H9 (cell line): ENCODE results near the gene MS4A18. TPM values are rescaled to one million over a fixed set of nuclear protein-coding genes. Genes with fewer than 3 reads are reported as not detected.

Experiments used
- DNase-seq: peaks from one replicate; pipeline ENCODE4 v3.0.0-alpha.2; 2017
- H2AFZ ChIP-seq: one replicate; pipeline ENCODE4 v1.6.1; 2013; ENCODE audit warnings: mild to moderate bottlenecking, low read length, control low read depth, moderate library complexity
- H2AK5ac ChIP-seq: 2 replicates; pipeline ENCODE4 v1.6.1; 2013; ENCODE audit warnings: low read length, control low read depth, mixed read lengths; ENCODE audit not compliant: insufficient read length
- H2BK120ac ChIP-seq: one replicate; pipeline ENCODE4 v1.6.1; 2013; ENCODE audit warnings: low read depth, mild to moderate bottlenecking, low read length, control low read depth, inconsistent platforms; ENCODE audit not compliant: poor library complexity, severe bottlenecking
- H2BK12ac ChIP-seq: 2 replicates; pipeline ENCODE4 v1.6.1; 2013; ENCODE audit warnings: low read length, control low read depth, mixed read lengths, low read depth; ENCODE audit not compliant: insufficient read length
- H2BK15ac ChIP-seq: 2 replicates; pipeline ENCODE4 v1.6.1; 2013; ENCODE audit warnings: low read depth, low read length, control low read depth
- H2BK20ac ChIP-seq: one replicate; pipeline ENCODE4 v1.6.1; 2013; ENCODE audit warnings: low read depth, mild to moderate bottlenecking, low read length, control low read depth, inconsistent platforms; ENCODE audit not compliant: poor library complexity, severe bottlenecking
- H2BK5ac ChIP-seq: 2 replicates; pipeline ENCODE4 v1.6.1; 2013; ENCODE audit warnings: low read length, control low read depth, mixed read lengths; ENCODE audit not compliant: insufficient read length
- H3K14ac ChIP-seq: 2 replicates; pipeline ENCODE4 v1.6.1; 2013; ENCODE audit warnings: low read length, control low read depth; ENCODE audit not compliant: insufficient read depth
- H3K18ac ChIP-seq: 2 replicates; pipeline ENCODE4 v1.6.1; 2013; ENCODE audit warnings: low read depth, mild to moderate bottlenecking, mixed read lengths, low read length, control low read depth; ENCODE audit not compliant: insufficient read length
- H3K23ac ChIP-seq: 2 replicates; pipeline ENCODE4 v1.6.1; 2013; ENCODE audit warnings: low read length, control low read depth, mixed read lengths, low read depth; ENCODE audit not compliant: insufficient read length
- H3K23me2 ChIP-seq: 2 replicates; pipeline ENCODE4 v1.6.1; 2013; ENCODE audit warnings: low read depth, mild to moderate bottlenecking, mixed read lengths, low read length, control low read depth; ENCODE audit not compliant: insufficient read length, poor library complexity, severe bottlenecking
- H3K27ac ChIP-seq: 2 replicates; pipeline ENCODE4 v1.5.1; 2013; ENCODE audit warnings: low read length, control low read depth, mixed read lengths, low read depth; ENCODE audit not compliant: insufficient read length
- H3K27me3 ChIP-seq: 2 replicates; pipeline ENCODE4 v1.6.1; 2013; ENCODE audit warnings: low read length, control low read depth, inconsistent platforms; ENCODE audit not compliant: insufficient read depth
- H3K4ac ChIP-seq: 2 replicates; pipeline ENCODE4 v1.6.1; 2013; ENCODE audit warnings: low read depth, mild to moderate bottlenecking, control low read depth, inconsistent platforms, low read length, moderate library complexity
- H3K4me1 ChIP-seq: 2 replicates; pipeline ENCODE4 v1.6.1; 2013; ENCODE audit warnings: low read length, control low read depth, inconsistent platforms; ENCODE audit not compliant: insufficient read depth
- H3K4me2 ChIP-seq: 2 replicates; pipeline ENCODE4 v1.6.1; 2013; ENCODE audit warnings: low read length, control low read depth, mixed read lengths; ENCODE audit not compliant: insufficient read length, insufficient read depth
- H3K56ac ChIP-seq: 2 replicates; pipeline ENCODE4 v1.6.1; 2013; ENCODE audit warnings: low read depth, mild to moderate bottlenecking, mixed read lengths, low read length, control low read depth; ENCODE audit not compliant: insufficient read length
- H3K79me1 ChIP-seq: 2 replicates; pipeline ENCODE4 v1.6.1; 2013; ENCODE audit warnings: low read depth, mild to moderate bottlenecking, moderate library complexity, low read length, control low read depth, inconsistent platforms; ENCODE audit not compliant: insufficient read depth, poor library complexity, severe bottlenecking
- H3K79me2 ChIP-seq: 2 replicates; pipeline ENCODE4 v1.6.1; 2013; ENCODE audit warnings: low read length, control low read depth, inconsistent platforms; ENCODE audit not compliant: insufficient read depth
- H3K9ac ChIP-seq: 2 replicates; pipeline ENCODE4 v1.6.1; 2013; ENCODE audit warnings: low read length, control low read depth, mixed read lengths; ENCODE audit not compliant: insufficient read length; ENCODE audit errors: extremely low read depth
- H3K9me3 ChIP-seq: one replicate; pipeline ENCODE4 v1.6.1; 2013; ENCODE audit warnings: low read depth, low read length, inconsistent platforms; ENCODE audit not compliant: control insufficient read depth
- H3T11ph ChIP-seq: one replicate; pipeline ENCODE4 v1.6.1; 2013; ENCODE audit warnings: mild to moderate bottlenecking, low read length, control low read depth, inconsistent platforms
- H4K20me1 ChIP-seq: one replicate; pipeline ENCODE4 v1.6.1; 2013; ENCODE audit not compliant: control insufficient read depth, insufficient read length, insufficient read depth
- H4K5ac ChIP-seq: 2 replicates; pipeline ENCODE4 v1.6.1; 2013; ENCODE audit warnings: low read depth, mild to moderate bottlenecking, mixed read lengths, low read length, control low read depth; ENCODE audit not compliant: insufficient read length
- H4K8ac ChIP-seq: replicated peaks from 2 replicates; pipeline ENCODE4 v1.6.1; 2013; ENCODE audit warnings: low read length, control low read depth, mixed read lengths, low read depth; ENCODE audit not compliant: insufficient read length
- H4K91ac ChIP-seq: 2 replicates; pipeline ENCODE4 v1.6.1; 2013; ENCODE audit warnings: low read depth, mild to moderate bottlenecking, moderate library complexity, mixed read lengths, low read length, control low read depth; ENCODE audit not compliant: insufficient read length
- H3K27ac Mint-ChIP-seq, 3 experiments: 2 replicates in 2 of 3; 3 replicates in 1 of 3; pipeline ENCODE4 v1.8.0; 2020 to 2021; ENCODE audit warnings: mixed read lengths in 3 of 3, mild to moderate bottlenecking in 1 of 3, moderate library complexity in 1 of 3
- H3K27me3 Mint-ChIP-seq: 2 replicates; pipeline ENCODE4 v1.8.0; 2021; ENCODE audit warnings: low read depth, mild to moderate bottlenecking, moderate library complexity, mixed read lengths
- H3K36me3 Mint-ChIP-seq, 3 experiments: 2 replicates in 2 of 3; 3 replicates in 1 of 3; pipeline ENCODE4 v1.8.0; 2020 to 2021; ENCODE audit warnings: low read depth in 3 of 3, mixed read lengths in 3 of 3; ENCODE audit not compliant: insufficient read depth in 1 of 3
- H3K4me1 Mint-ChIP-seq, 2 experiments: 2 replicates each; pipeline ENCODE4 v1.8.0; 2020; ENCODE audit warnings: mixed read lengths in 2 of 2
- H3K4me3 Mint-ChIP-seq, 2 experiments: 2 replicates in 1 of 2; 3 replicates in 1 of 2; pipeline ENCODE4 v1.8.0; 2020 to 2021; ENCODE audit warnings: mild to moderate bottlenecking in 2 of 2, mixed read lengths in 2 of 2, moderate library complexity in 1 of 2
- H3K9me3 Mint-ChIP-seq, 2 experiments: 2 replicates in 1 of 2; 3 replicates in 1 of 2; pipeline ENCODE4 v1.8.0; 2020; ENCODE audit warnings: mild to moderate bottlenecking in 2 of 2, mixed read lengths in 2 of 2, moderate library complexity in 1 of 2
- whole genome bisulfite sequencing: extraction: QIAGEN DNeasy Blood & Tissue Kit; methylation state at CpG from one replicate; pipeline ENCODE4 v1.1.7; 2013; ENCODE audit warnings: missing lambda C conversion rate, low lambda C conversion rate, mixed read lengths; ENCODE audit not compliant: insufficient read length; ENCODE audit errors: extremely low coverage; 5-methylcytosine and 5-hydroxymethylcytosine counted together
- total RNA-seq: library from RNA; stranded (reverse); gene quantifications from 2 replicates; pipeline ENCODE4 v1.2.1, GENCODE V29; 2021
- TF ChIP-seq, protein P1 (sequence below): fragments of 200-600 bp; sonication (generic); conservative IDR thresholded peaks from 3 replicates; pipeline ENCODE4 v1.8.0; 2021; ENCODE audit warnings: antibody characterized with exemption, mild to moderate bottlenecking

The MS4A18 gene
- total RNA-seq, 1 experiment from 2014 or later: not detected

DNA sequence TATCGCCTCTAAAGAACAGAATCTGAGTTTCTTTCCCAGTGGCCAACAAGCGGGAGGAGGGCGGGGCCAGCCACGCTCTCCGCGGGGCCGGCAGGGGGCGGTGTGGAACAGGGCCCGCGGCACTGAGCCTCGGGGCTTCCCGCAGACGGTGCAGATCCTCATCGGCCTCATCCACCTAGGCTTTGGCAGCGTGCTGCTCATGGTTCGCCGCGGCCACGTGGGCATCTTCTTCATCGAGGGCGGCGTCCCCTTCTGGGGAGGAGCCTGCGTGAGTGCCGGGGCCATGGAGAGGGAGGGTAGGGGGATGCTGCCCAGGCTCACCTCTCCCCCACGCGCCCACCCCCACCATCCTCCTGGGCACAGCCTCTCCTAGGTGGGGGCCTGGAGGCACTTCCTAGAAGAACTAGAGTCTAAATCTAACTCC is 42.9 kb downstream of the MS4A18 start:
- Histone ChIP-seq H3K27me3 (no peaks in the 10 kb centered on the region), H3K4me2 (no peak overlapping the region), H3K18ac (no peak overlapping the region), H4K5ac (no peak overlapping the region), H2BK120ac (no peak overlapping the region), H3K23me2 (no peaks in the 10 kb centered on the region), H3K4ac (no peak overlapping the region), H2BK12ac (no peak overlapping the region), H3K9ac (no peak overlapping the region), H3K23ac (no peak overlapping the region), H4K20me1 (no peaks in the 10 kb centered on the region), H2AK5ac (no peak overlapping the region), H2BK5ac (no peak overlapping the region), H3T11ph (no peak overlapping the region), H3K14ac (no peak overlapping the region), H2BK20ac (no peak overlapping the region), H2BK15ac (no peak overlapping the region), H4K91ac (no peak overlapping the region), H3K56ac (no peak overlapping the region), H3K79me2 (no peaks in the 10 kb centered on the region), H3K4me1 (no peaks in the 10 kb centered on the region), H3K79me1 (no peaks in the 10 kb centered on the region), H3K27ac (no peak overlapping the region), H4K8ac (no peak overlapping the region), H3K9me3 (no peaks in the 10 kb centered on the region), H2AFZ (no peak overlapping the region)
- Mint-ChIP-seq H3K36me3 (peaks cover 0 to 5% (median 0%) of the 10 kb centered on the region in 3 experiments; a peak in 1 of 7 replicates), H3K4me1 (peaks cover 10 to 19% of the 10 kb centered on the region in 2 experiments), H3K9me3 (peaks cover 3% of the 10 kb centered on the region in 2 experiments; a peak in 3 of 5 replicates), H3K27me3 (peaks cover 22% of the 10 kb centered on the region), H3K4me3 (no peak overlapping the region), H3K27ac (no peak overlapping the region)
- DNase-seq: peak; percentile 80
- WGBS: no CpG with 5 or more reads among the region's 26 CpGs
- TF ChIP-seq, protein P1, sequence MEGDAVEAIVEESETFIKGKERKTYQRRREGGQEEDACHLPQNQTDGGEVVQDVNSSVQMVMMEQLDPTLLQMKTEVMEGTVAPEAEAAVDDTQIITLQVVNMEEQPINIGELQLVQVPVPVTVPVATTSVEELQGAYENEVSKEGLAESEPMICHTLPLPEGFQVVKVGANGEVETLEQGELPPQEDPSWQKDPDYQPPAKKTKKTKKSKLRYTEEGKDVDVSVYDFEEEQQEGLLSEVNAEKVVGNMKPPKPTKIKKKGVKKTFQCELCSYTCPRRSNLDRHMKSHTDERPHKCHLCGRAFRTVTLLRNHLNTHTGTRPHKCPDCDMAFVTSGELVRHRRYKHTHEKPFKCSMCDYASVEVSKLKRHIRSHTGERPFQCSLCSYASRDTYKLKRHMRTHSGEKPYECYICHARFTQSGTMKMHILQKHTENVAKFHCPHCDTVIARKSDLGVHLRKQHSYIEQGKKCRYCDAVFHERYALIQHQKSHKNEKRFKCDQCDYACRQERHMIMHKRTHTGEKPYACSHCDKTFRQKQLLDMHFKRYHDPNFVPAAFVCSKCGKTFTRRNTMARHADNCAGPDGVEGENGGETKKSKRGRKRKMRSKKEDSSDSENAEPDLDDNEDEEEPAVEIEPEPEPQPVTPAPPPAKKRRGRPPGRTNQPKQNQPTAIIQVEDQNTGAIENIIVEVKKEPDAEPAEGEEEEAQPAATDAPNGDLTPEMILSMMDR: peak; percentile 93
